MM.1S (cell line): ENCODE measurements around the gene USP11.

Source experiments
- EZH2 ChIP-seq: fragments of 300-600 bp; sonication (generic); optimal IDR thresholded peaks from 2 replicates; pipeline ENCODE3; 2017; ENCODE audit warnings: low read depth, mild to moderate bottlenecking, antibody characterized with exemption, low read length, mixed read lengths
- TF ChIP-seq, protein P1 (sequence below): fragments of 300-600 bp; sonication (generic); IDR thresholded peaks from 2 replicates; pipeline ENCODE4 v1.5.1; 2016; ENCODE audit warnings: antibody characterized with exemption, low read length, mixed read lengths

DNA sequence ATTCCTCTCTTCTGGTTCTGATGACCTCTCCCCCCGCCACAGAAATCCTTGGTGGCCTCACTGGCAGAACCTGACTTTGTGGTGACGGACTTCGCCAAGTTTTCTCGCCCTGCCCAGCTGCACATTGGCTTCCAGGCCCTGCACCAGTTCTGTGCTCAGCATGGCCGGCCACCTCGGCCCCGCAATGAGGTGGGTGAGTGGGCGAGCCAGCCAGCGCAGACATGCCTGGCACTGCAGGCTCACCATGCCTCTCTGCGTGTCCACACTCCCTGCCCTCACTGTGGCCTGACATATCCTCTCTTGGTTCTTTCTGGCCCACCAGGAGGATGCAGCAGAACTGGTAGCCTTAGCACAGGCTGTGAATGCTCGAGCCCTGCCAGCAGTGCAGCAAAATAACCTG is 30.5 kb upstream of the USP11 start:
- no peak for TF ChIP-seq EZH2
- TF ChIP-seq, protein P1, sequence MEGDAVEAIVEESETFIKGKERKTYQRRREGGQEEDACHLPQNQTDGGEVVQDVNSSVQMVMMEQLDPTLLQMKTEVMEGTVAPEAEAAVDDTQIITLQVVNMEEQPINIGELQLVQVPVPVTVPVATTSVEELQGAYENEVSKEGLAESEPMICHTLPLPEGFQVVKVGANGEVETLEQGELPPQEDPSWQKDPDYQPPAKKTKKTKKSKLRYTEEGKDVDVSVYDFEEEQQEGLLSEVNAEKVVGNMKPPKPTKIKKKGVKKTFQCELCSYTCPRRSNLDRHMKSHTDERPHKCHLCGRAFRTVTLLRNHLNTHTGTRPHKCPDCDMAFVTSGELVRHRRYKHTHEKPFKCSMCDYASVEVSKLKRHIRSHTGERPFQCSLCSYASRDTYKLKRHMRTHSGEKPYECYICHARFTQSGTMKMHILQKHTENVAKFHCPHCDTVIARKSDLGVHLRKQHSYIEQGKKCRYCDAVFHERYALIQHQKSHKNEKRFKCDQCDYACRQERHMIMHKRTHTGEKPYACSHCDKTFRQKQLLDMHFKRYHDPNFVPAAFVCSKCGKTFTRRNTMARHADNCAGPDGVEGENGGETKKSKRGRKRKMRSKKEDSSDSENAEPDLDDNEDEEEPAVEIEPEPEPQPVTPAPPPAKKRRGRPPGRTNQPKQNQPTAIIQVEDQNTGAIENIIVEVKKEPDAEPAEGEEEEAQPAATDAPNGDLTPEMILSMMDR: no peak
